Bone marrow (tissue), 2 donors: ENCODE data around the gene PJA2.
"Not testable (repeated sequence)": the region's sequence is repeated elsewhere in the genome, so short reads cannot be mapped to it uniquely, and the experiment has no call there.

Source experiments
- DNase-seq, 2 donors: peaks; one replicate each; lab custom pipeline; 2025; lab: John Stamatoyannopoulos, UW

PJA2 gene

DNA sequence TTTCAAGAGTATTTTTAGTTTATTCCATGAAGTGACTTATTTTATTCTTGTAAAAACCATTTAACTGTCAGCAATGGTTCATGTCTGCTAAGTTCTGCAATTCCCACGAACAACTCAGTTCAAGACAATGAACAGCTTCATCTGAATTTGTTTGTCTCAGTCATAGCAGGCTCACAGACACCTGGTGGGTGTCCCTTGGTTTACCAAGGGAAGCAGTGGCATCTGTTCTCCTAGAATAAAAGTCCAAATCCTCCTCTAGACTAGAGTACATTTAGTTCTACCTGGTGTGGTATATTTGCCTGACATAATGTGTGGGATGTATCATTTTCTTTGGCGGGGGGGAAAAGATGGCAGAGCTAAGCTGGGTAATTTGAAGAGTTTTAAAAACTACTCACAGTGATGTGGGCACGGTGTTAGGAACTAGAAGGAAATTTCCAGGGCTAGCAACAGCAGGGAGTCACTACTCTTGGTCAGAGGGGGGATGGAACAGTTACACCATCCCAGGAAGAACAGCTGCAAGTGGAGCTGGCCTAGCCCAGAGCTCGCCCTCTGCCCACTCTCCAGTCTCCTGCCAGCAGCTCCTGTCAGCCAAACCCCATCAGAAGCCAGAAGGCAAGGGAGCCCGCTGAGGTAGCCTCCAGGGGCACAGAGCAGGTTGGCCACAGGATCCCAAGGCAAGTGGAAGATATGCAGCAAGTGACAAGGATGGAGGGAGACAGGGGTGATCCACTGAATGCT is 100.3 kb downstream of the PJA2 start:
- no peak for DNase-seq

DNA sequence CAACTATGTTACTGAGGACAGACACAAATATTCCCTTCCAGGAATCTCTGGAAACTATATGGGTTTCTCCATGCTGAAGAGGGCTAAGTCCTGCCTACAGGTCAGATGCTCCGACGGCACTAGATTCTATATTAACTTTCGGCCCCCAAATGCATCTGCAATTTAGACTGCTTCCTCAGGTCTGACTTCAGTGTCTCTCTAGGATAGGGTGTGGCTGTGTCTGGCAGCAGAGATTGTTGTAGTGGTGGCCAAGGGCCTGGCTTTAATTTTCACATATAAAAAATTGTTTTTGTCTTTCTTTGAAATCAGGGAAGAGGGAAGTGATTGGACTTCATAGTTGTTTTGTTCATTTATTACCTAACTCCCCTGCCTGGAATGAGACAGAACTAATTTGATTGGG is 101.8 kb downstream of the PJA2 start:
- DNase-seq, result no peak

GRCh38 chr5:109307456-109307855 is 102.3 kb downstream of the PJA2 start:
- no peak for DNase-seq

GRCh38 chr5:109305352-109305751 is 104.4 kb downstream of the PJA2 start:
- no peak for DNase-seq

GRCh38 chr5:109304309-109304708 is 105.5 kb downstream of the PJA2 start:
- no peak for DNase-seq

DNA sequence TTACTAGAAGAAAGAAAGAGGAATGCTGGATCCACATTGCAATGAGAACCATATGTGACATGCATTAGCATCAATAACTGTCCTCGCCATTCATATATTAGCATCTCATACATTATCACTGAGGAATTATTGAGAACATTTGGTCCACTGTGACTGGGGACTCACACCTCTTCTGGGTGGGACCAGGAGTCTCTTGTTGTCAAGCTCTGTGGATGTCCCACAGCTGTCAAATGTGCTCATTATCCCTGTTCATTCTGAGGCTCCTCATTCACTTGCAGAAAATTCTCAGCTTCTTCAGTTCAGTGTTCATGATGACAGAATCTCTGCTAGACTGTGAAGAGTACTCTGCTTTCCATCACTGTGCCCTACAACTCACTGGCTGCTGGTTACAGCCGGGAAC is 109.4 kb downstream of the PJA2 start:
- no peak for DNase-seq

DNA sequence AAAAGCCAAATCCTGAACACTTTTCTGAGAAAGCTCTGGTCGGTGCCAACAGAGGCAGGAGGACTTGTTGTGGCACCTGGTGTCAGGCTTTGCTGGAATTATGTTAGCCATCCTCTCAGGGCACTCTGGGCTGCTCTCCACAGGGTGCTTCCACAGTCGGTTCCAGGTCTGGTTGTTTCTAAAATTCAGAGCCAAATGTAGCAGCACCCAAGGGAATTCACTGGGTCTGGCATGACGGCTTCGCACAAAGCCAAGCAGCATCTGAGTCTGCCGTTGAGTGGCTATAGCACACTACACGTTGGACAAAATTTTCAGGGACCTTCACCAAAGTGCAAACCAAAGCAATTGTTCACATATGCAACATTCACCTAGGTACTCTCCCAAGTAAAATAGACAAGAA is 110.2 kb downstream of the PJA2 start:
- no peak for DNase-seq

- no peak for DNase-seq
These were observed 111.0 kb downstream of the PJA2 start for GRCh38 chr5:109298794-109299193.

- DNase-seq, result no peak
These were observed 111.9 kb downstream of the PJA2 start for GRCh38 chr5:109297900-109298299.

DNA sequence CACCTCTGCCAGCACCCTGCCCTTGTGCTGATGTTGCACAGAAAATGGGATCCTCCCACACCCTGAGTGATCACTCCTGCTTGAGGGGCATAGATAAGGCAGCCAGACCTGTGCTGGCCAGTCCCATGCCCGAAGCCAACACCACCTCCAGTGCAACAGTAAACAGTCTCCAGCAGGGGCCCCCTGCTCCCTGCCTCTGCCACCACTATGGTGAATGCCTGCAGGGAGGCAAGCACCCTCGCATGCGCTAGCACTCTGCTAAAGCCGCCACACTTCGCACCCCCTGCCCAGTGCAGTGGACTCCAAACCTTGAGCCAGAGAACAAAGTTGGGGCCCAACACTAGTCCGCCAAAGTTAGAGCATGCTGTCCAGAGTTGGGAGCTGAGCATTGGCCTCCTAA is 118.7 kb downstream of the PJA2 start:
- no peak for DNase-seq

DNA sequence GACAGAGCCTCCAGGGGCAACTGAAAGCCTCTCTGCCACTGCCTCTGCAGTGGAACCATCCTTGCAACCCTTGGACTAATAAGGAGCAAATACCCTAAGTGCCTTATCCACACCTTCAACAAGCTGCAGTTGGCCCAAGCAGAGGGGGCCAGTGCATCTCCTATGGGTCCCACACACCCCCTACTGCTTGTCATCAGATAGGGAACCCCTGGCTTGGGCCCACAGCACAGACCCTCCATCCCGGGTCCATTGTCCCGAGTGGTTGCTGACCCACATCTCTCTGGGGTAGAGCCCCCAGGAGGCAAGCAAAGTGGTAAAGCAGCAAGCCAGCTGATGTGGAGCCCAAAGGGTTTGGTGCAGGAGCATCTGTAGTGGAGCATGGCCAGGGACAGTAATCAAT is 119.5 kb downstream of the PJA2 start:
- no peak for DNase-seq

- not testable (repeated sequence) for DNase-seq
These were observed 123.1 kb downstream of the PJA2 start for GRCh38 chr5:109286628-109287027.
